Activated CD4-positive, alpha-beta T cell treated with anti-CD3 and anti-CD28 coated beads, Interleukin-2, amount 50 U/mL, for 48 hours (primary cell): ENCODE data around the gene OR8D4.
"Not testable (repeated sequence)": the region's sequence is repeated elsewhere in the genome, so short reads cannot be mapped to it uniquely, and the experiment has no call there.

Experiments used
- DNase-seq, 2 experiments: peaks; one replicate each; pipeline ENCODE4 v3.0.0-alpha.2; 2020

The OR8D4 gene

DNA sequence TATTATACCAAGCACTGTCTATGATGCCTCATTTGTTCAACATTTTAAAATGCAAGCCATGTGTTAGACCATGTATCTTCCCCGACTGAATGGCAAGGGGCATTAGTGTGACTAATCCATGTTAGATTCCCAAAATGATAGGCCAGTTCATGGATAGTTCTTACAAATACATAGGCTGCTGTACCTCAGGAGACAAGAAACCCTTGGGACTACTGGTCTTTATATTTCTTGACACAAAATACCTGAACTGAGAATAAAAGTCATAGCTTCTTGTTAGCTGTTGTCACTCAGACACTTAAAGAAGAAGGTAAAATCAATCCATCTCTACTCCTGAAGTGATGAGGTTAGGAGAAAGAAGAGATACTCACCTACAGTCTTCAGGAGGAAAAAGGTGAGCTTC, at the start of gene OR8D4:
Gene OR8D4 (plus strand): TSS at position 301 of the 400 bp plus-strand sequence. CDS start 4,265 bp downstream, outside the sequence.
- DNase-seq, result no peak

DNA sequence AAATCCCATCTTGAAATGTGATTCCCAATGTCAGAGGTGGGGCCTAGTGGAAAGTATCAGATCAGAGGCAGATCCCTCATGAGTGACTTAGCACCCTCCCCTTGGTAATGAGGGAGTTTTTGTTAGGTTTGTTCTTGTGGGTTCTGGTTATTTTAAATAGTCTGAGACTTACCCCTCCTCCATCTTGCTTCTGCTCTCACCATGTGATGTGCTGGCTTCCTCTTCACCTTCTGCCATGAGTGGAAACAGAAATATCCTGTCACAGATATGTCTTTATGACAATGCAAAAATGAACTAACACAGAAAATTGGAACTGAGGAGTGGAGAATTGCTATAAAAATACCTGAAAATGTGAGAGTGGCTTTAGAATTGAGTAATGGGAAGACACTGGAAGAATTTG, 49.6 kb upstream of the OR8D4 start:
- DNase-seq, result no peak

GRCh38 chr11:123853038-123853437, 48.9 kb upstream of the OR8D4 start:
- DNase-seq, result no peak

DNA sequence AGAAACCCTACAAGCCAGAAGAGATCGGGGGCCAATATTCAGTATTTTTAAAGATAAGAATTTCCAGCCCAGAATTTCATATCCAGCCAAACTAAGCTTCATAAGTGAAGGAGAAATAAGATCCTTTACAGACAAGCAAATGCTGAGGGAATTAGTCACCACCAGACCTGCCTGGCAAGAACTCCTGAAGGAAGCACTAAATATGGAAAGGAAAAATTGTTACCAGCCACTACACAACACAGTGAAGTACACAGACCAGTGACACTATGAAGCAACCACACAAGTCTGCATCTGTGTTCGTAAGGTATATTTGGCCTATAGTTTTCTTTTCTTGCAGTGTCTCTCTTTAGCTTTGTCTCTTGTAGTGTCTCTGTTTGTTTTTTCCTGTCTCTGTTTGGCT, 45.5 kb upstream of the OR8D4 start:
- no peak for DNase-seq

- DNase-seq, result no peak
Observed at GRCh38 chr11:123859731-123860130, 42.2 kb upstream of the OR8D4 start.

- DNase-seq, result not testable (repeated sequence)
Observed at GRCh38 chr11:123865293-123865692, 36.7 kb upstream of the OR8D4 start.

DNA sequence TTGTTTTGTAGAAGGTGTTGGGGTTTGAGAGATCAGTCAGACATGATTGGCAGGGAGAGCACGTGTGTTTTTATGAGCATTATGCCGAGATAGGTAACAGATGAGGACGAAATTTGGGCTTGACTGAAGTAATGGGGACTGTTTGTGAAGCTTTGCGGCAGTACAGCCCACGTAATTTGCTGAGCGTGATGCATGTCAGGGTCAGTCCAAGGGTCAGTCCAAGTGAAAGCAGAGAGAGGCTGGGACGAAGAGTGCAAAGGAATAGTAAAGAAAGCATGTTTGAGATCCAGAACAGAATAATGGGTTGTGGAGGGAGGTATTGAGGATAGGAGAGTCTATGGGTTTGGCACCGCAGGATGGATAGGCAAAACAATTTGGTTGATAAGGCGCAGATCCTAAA, 34.2 kb upstream of the OR8D4 start:
- DNase-seq, result not testable (repeated sequence)

- DNase-seq, result no peak
Observed at GRCh38 chr11:123880912-123881311, 21.1 kb upstream of the OR8D4 start.

- no peak for DNase-seq
Observed at GRCh38 chr11:123885570-123885969, 16.4 kb upstream of the OR8D4 start, which contains the start of gene TMEM225. Gene TMEM225 (minus strand): TSS chr11:123885670. CDS start chr11:123885425, 245 bp downstream.

DNA sequence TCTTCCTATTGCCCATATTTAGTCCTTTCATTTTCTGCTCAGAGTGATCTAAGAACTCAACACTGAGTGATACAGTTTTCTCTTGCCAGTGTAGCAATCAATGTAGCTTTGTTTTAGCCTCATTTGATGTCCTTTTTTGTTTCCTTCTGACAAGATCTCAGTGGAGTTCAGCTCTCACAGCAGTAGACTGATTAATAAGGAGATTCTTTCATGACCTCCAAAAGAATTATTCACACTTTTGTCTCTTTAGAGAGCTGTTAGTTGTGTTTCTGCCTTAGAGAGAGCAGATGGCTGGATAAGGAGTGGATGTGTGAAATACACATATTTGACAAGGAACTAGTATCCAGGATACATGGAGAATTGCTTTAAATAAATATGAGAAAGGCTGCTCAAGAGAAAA, 9.9 kb upstream of the OR8D4 start:
- no peak for DNase-seq

GRCh38 chr11:123899792-123900191, 2.2 kb upstream of the OR8D4 start:
- DNase-seq, result no peak

DNA sequence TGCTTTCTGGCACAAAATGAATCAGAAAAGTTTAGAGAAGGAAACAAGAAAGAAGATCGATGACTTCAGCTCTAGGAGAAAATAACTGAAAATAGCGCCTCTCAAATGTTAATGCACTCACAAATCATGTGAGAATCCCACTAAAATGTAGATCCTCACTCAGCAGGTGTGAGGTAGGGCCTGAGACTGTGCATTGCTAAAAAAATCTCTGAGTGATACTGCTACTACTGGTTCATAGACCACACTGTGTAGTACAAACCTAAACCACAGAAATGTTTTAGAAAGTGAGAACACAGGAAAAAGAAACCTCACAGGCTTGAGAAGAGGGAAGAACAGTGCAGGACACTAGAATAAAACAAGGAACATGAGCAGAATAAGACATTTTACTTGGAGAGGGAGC, 2.0 kb downstream of the OR8D4 start:
- no peak for DNase-seq

- DNase-seq, result no peak
Observed at GRCh38 chr11:123904932-123905331, 3.0 kb downstream of the OR8D4 start.

- no peak for DNase-seq
Observed at GRCh38 chr11:123905826-123906225, 3.9 kb downstream of the OR8D4 start.

GRCh38 chr11:123920943-123921342, 19.0 kb downstream of the OR8D4 start:
- no peak for DNase-seq

DNA sequence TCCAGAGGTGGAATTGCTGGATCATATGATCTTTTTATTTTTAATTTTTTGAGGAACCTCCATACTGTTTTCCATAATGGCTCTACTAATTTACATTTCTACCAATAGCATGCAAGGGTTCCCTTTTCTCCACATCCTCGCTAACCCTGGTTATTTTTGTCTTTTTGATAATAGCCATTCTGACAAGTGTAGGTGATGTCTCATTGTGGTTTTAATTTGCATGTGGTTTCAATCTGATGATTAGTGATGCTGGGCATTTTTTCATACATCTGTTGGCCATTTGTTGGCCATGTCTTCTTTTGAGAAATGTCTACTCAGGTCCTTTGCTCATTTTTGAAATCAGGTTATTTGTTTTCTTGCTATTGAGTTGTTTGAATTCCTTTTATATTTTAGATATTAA, 22.1 kb downstream of the OR8D4 start:
- DNase-seq, result no peak

DNA sequence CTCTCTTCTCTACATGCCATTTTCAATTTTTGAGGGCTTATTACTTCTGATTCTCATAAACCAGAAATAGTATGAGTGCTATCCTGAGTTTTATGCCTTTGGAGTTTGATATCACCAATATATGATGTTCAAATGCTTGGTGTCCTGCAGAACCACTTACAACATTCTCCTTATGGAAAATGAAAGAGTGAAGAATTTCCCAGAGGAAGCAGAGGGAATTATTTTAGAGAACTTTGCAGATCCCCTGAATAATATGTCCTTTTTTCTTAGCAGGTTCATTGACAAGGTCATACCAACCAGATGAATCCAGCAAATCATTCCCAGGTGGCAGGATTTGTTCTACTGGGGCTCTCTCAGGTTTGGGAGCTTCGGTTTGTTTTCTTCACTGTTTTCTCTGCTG, 37.4 kb downstream of the OR8D4 start, which contains the start of gene OR4D5:
Gene OR4D5 (plus strand): TSS at position 301 of the 400 bp plus-strand sequence. CDS start 0 bp downstream, at position 301.
- no peak for DNase-seq

GRCh38 chr11:123942413-123942812, 40.4 kb downstream of the OR8D4 start:
- DNase-seq, result no peak

DNA sequence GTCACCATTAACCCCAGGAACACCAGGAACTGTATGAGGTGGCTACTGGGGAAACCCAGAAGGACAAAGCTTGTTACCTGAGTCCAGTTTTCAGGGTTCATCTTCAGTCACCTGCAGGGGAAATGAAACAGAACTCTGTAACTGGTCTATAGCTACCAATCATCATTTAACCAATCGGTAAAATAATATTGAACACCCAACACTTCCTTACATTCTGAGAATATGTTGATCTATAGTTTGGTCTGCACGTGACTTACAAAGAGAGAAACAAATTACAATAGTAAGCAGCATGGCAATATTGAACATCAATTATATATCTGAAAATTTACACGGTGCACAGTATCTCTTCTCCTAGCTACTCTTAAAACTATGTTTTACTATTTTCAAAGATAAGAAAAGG, 41.8 kb downstream of the OR8D4 start, which contains the start of gene OR6T1:
Gene OR6T1 (minus strand): TSS at position 101 of the 400 bp plus-strand sequence. CDS start 0 bp downstream, at position 101.
- no peak for DNase-seq

GRCh38 chr11:123945132-123945531, 43.2 kb downstream of the OR8D4 start:
- DNase-seq, result no peak

DNA sequence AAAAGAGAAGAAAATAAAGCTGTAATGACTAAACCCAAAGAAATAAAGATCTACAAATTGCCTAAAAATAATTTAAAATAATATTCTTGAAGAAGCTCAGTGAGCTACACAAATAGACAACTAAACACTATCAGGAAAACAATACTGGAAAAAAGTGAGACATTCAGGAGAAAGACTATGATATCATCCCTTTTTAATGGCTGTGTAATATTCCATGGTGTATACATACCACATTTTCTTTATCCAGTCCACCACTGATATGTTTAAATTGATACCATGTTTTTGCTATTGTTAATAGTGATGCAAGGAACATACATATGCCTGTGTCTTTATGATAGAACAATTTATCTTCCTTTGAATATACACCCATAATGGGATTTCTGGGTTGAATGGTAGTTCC, 54.8 kb downstream of the OR8D4 start:
- no peak for DNase-seq
